Measurements from ENCODE around the gene ETF1.

GRCh38 chr5:138469540-138470321 lies 73.3 kb downstream of the ETF1 start:
- TF ChIP-seq EP300 (IDR thresholded peaks at IDR 0.05; ENCODE audit: borderline replicate concordance) (no peak), EGR1 (IDR thresholded peaks at IDR 0.05) (no peak), USF1 (IDR thresholded peaks at IDR 0.05) (no peak), TAF1 (IDR thresholded peaks at IDR 0.05; ENCODE audit: low read depth) (no peak), REST (IDR thresholded peaks at IDR 0.05; ENCODE audit: low read depth) (no peak)
